Gastroesophageal sphincter (tissue), 3 donors: ENCODE results near the gene MAU2.

Experiments
- EP300 ChIP-seq: sonication (generic); formaldehyde crosslinking; IDR thresholded peaks from one replicate; pipeline ENCODE4 v1.6.1; 2017; ENCODE audit warnings: antibody characterized with exemption, mild to moderate bottlenecking
- POLR2A ChIP-seq, 2 donors: fragments of 450-650 bp; IDR thresholded peaks; one replicate each; pipeline ENCODE4 v1.6.1; 2017; ENCODE audit warnings: antibody characterized with exemption in 2 of 2, mild to moderate bottlenecking in 2 of 2, moderate library complexity in 1 of 2
- POLR2AphosphoS5 ChIP-seq: sonication (generic); formaldehyde crosslinking; IDR thresholded peaks from one replicate; pipeline ENCODE4 v1.6.1; 2017; ENCODE audit warnings: antibody characterized with exemption
- TF ChIP-seq, protein P1 (sequence below), 4 experiments: fragments of 200-600 bp in 2 of 4; fragments of 450-650 bp in 2 of 4; sonication (generic) in 1 of 4; IDR thresholded peaks; one replicate each; pipeline ENCODE4 v1.5.1; 2017 to 2019; ENCODE audit warnings: antibody characterized with exemption in 4 of 4, mild to moderate bottlenecking in 2 of 4, moderate library complexity in 2 of 4

- no peak for TF ChIP-seq POLR2AphosphoS5
- TF ChIP-seq, protein P1, sequence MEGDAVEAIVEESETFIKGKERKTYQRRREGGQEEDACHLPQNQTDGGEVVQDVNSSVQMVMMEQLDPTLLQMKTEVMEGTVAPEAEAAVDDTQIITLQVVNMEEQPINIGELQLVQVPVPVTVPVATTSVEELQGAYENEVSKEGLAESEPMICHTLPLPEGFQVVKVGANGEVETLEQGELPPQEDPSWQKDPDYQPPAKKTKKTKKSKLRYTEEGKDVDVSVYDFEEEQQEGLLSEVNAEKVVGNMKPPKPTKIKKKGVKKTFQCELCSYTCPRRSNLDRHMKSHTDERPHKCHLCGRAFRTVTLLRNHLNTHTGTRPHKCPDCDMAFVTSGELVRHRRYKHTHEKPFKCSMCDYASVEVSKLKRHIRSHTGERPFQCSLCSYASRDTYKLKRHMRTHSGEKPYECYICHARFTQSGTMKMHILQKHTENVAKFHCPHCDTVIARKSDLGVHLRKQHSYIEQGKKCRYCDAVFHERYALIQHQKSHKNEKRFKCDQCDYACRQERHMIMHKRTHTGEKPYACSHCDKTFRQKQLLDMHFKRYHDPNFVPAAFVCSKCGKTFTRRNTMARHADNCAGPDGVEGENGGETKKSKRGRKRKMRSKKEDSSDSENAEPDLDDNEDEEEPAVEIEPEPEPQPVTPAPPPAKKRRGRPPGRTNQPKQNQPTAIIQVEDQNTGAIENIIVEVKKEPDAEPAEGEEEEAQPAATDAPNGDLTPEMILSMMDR (IDR thresholded peaks at IDR 0.05): no peak
- no peak for TF ChIP-seq POLR2A (IDR thresholded peaks at IDR 0.05)
- no peak for TF ChIP-seq EP300
Observed at GRCh38 chr19:19324059-19324770, 3.6 kb downstream of the MAU2 start.
